ENCODE measurements around the gene KIF1B. TPM values are rescaled to one million over a fixed set of nuclear protein-coding genes. Genes with fewer than 3 reads are reported as not detected.
"Not testable (repeated sequence)": the region's sequence is repeated elsewhere in the genome, so short reads cannot be mapped to it uniquely, and the experiment has no call there.

KIF1B gene
- total RNA-seq, 4 donors from 2014 or later: 45.7 to 63.5 (median 52.1) TPM

- ATAC-seq (ENCODE audit: low FRiP score) (no peak), DNase-seq (ENCODE audit: low spot score) (no peak)
- TF ChIP-seq CTCF (IDR thresholded peaks at IDR 0.05): no peak
Observed at GRCh38 chr1:10220200-10220599, 9.8 kb downstream of the KIF1B start.

GRCh38 chr1:10220657-10221056, 10.3 kb downstream of the KIF1B start:
- DNase-seq (ENCODE audit: low spot score); ATAC-seq (ENCODE audit: low FRiP score): not testable (repeated sequence)

GRCh38 chr1:10225573-10225972, 15.2 kb downstream of the KIF1B start:
- TF ChIP-seq CTCF (IDR thresholded peaks at IDR 0.05): no peak
- no peak for DNase-seq (ENCODE audit: low spot score)
- no peak for ATAC-seq (ENCODE audit: low FRiP score)

GRCh38 chr1:10228528-10228927, 18.2 kb downstream of the KIF1B start:
- ATAC-seq (ENCODE audit: low FRiP score): no peak
- TF ChIP-seq CTCF (IDR thresholded peaks at IDR 0.05): no peak
- no peak for DNase-seq (ENCODE audit: low spot score)

GRCh38 chr1:10229903-10230302, 19.5 kb downstream of the KIF1B start:
- ATAC-seq (ENCODE audit: low FRiP score) (no peak), DNase-seq (ENCODE audit: low spot score) (no peak)
- no peak for TF ChIP-seq CTCF (IDR thresholded peaks at IDR 0.05)

GRCh38 chr1:10232163-10232562, 21.8 kb downstream of the KIF1B start:
- TF ChIP-seq CTCF (IDR thresholded peaks at IDR 0.05): no peak
- ATAC-seq (ENCODE audit: low FRiP score): no peak
- DNase-seq (ENCODE audit: low spot score): no peak

GRCh38 chr1:10236405-10237156, 26.2 kb downstream of the KIF1B start:
- ATAC-seq (ENCODE audit: low FRiP score) (no peak), DNase-seq (ENCODE audit: low spot score) (no peak)
- TF ChIP-seq CTCF (IDR thresholded peaks at IDR 0.05): no peak

Data from omental fat pad (tissue), 4 donors.